Muscle layer of duodenum (tissue), 2 donors: ENCODE results near the gene STYXL1.

ENCODE experiments used
- H3K27ac ChIP-seq: one replicate; pipeline ENCODE4 v1.7.0; 2013; ENCODE audit warnings: mild to moderate bottlenecking, low read length
- H3K27me3 ChIP-seq: one replicate; pipeline ENCODE4 v1.7.0; 2013; ENCODE audit warnings: low read depth, mild to moderate bottlenecking, control low read depth, low read length
- H3K36me3 ChIP-seq, 2 donors: one replicate each; pipeline ENCODE4 v1.7.0; 2013; ENCODE audit warnings: low read length in 2 of 2, control low read depth in 1 of 2, mild to moderate bottlenecking in 1 of 2; ENCODE audit not compliant: insufficient read depth in 2 of 2, control insufficient read depth in 1 of 2
- H3K4me1 ChIP-seq, 2 donors: one replicate each; pipeline ENCODE4 v1.7.0; 2013; ENCODE audit warnings: low read length in 2 of 2, mild to moderate bottlenecking in 2 of 2, control low read depth in 1 of 2, moderate library complexity in 1 of 2; ENCODE audit not compliant: insufficient read depth in 2 of 2, control insufficient read depth in 1 of 2
- H3K4me3 ChIP-seq, 2 donors: one replicate each; pipeline ENCODE4 v1.7.0; 2013; ENCODE audit warnings: low read length in 2 of 2, low read depth in 1 of 2, mild to moderate bottlenecking in 1 of 2
- H3K9me3 ChIP-seq, 2 donors: one replicate each; pipeline ENCODE4 v1.7.0; 2013; ENCODE audit warnings: low read length in 2 of 2, control low read depth in 1 of 2, mild to moderate bottlenecking in 1 of 2; ENCODE audit not compliant: control insufficient read depth in 1 of 2
- donor health status: healthy.

STYXL1 gene

GRCh38 chr7:75989500-75990388 is 58.1 kb downstream of the STYXL1 start:
- Histone ChIP-seq H3K36me3 (peaks cover 0 to 36% of the 10 kb centered on the region in 2 donors), H3K27me3 (no peaks in the 10 kb centered on the region), H3K4me3 (no peak overlapping the region), H3K9me3 (no peaks in the 10 kb centered on the region), H3K4me1 (peaks cover 3 to 20% of the 10 kb centered on the region in 2 donors), H3K27ac (no peak overlapping the region)

- peaks cover 3 to 20% of the 10 kb centered on the region in 2 donors for H3K4me1 ChIP-seq
- no peak overlapping the region for H3K4me3 ChIP-seq
- H3K9me3 ChIP-seq: no peaks in the 10 kb centered on the region
- no peak overlapping the region for H3K27ac ChIP-seq
- no peaks in the 10 kb centered on the region for H3K27me3 ChIP-seq
- H3K36me3 ChIP-seq: peaks cover 0 to 45% of the 10 kb centered on the region in 2 donors
Observed at GRCh38 chr7:75988568-75989499, 59.0 kb downstream of the STYXL1 start.

- H3K27ac ChIP-seq: no peak overlapping the region
- no peak overlapping the region for H3K4me3 ChIP-seq
- H3K9me3 ChIP-seq: no peaks in the 10 kb centered on the region
- H3K4me1 ChIP-seq: peaks cover 0 to 14% of the 10 kb centered on the region in 2 donors
- H3K27me3 ChIP-seq: no peaks in the 10 kb centered on the region
- peaks cover 5 to 51% of the 10 kb centered on the region in 2 donors for H3K36me3 ChIP-seq
Observed at GRCh38 chr7:75987805-75988567, 59.8 kb downstream of the STYXL1 start.

DNA sequence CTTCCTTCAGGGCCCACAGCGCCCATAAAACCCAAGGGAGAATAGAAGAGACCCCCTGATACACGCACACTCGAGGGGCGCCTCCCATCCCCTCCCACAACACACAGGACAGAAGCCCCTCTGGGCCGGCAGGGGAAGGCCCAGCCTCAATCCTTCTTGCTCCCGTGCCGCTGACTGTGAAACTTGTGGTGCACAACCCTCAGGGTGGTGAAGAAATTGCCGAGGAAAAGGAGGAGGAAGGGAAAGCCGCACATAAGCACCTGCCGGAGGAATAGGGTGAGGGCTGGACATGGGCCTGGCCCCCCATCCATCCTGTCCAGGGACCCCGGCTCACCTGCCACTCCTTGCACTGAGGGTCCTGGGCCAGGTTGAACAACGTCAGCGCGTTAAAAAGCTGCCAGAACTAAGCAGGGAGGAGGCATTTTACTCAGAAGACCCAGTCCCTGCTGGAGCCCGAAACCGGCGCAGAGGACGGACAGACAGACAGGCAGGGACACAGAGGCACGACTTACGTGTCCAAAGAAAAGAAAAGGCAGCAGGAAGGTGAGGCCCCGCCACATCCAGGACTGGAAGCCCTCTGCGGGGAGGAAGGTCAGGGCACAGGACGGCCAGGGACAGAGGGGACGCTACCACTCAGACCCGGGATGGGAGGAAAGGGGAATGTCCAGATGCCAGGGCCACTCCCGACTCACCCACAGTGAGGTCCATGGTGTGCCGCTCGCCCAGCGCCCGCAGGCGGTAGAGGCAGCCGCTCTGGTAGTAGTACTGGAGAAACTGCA is 60.6 kb downstream of the STYXL1 start:
- H3K27ac ChIP-seq: no peak overlapping the region
- no peaks in the 10 kb centered on the region for H3K9me3 ChIP-seq
- peaks cover 0 to 13% of the 10 kb centered on the region in 2 donors for H3K4me1 ChIP-seq
- H3K27me3 ChIP-seq: no peaks in the 10 kb centered on the region
- no peak overlapping the region for H3K4me3 ChIP-seq
- peaks cover 5 to 58% of the 10 kb centered on the region in 2 donors for H3K36me3 ChIP-seq

DNA sequence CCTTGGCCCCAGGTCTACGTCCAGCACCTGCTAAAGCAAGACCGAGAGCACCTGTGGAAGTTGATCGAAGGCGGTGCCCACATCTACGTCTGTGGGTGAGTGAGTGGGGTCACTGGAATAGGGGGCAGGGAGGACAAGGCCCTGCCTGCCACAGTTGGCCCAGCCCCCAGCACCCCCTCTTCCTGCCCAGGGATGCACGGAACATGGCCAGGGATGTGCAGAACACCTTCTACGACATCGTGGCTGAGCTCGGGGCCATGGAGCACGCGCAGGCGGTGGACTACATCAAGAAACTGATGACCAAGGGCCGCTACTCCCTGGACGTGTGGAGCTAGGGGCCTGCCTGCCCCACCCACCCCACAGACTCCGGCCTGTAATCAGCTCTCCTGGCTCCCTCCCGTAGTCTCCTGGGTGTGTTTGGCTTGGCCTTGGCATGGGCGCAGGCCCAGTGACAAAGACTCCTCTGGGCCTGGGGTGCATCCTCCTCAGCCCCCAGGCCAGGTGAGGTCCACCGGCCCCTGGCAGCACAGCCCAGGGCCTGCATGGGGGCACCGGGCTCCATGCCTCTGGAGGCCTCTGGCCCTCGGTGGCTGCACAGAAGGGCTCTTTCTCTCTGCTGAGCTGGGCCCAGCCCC is 61.5 kb downstream of the STYXL1 start:
- Histone ChIP-seq H3K27me3 (no peaks in the 10 kb centered on the region), H3K27ac (no peak overlapping the region), H3K36me3 (peaks cover 5 to 66% of the 10 kb centered on the region in 2 donors), H3K4me3 (no peak overlapping the region), H3K9me3 (no peaks in the 10 kb centered on the region), H3K4me1 (peaks cover 0 to 13% of the 10 kb centered on the region in 2 donors)

DNA sequence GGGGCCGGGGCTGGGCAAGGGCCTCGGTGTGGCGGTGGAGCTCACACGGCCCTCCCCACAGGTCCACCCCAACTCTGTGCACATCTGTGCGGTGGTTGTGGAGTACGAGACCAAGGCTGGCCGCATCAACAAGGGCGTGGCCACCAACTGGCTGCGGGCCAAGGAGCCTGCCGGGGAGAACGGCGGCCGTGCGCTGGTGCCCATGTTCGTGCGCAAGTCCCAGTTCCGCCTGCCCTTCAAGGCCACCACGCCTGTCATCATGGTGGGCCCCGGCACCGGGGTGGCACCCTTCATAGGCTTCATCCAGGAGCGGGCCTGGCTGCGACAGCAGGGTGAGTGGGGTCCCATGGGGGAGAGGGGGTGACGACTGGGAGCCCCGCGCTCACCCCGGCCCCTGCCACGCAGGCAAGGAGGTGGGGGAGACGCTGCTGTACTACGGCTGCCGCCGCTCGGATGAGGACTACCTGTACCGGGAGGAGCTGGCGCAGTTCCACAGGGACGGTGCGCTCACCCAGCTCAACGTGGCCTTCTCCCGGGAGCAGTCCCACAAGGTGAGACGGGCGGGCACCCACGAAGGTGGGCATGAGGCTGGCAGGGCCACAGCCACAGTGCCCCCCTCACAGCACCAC is 62.2 kb downstream of the STYXL1 start:
- Histone ChIP-seq H3K27ac (no peak overlapping the region), H3K4me3 (no peak overlapping the region), H3K27me3 (no peaks in the 10 kb centered on the region), H3K9me3 (no peaks in the 10 kb centered on the region), H3K36me3 (peaks cover 5 to 72% of the 10 kb centered on the region in 2 donors), H3K4me1 (peaks cover 0 to 13% of the 10 kb centered on the region in 2 donors)

GRCh38 chr7:75985009-75985517 is 62.7 kb downstream of the STYXL1 start:
- H3K27ac ChIP-seq: no peak overlapping the region
- H3K4me3 ChIP-seq: no peak overlapping the region
- no peaks in the 10 kb centered on the region for H3K27me3 ChIP-seq
- H3K4me1 ChIP-seq: peaks cover 0 to 11% of the 10 kb centered on the region in 2 donors
- H3K9me3 ChIP-seq: no peaks in the 10 kb centered on the region
- peaks cover 5 to 78% of the 10 kb centered on the region in 2 donors for H3K36me3 ChIP-seq

DNA sequence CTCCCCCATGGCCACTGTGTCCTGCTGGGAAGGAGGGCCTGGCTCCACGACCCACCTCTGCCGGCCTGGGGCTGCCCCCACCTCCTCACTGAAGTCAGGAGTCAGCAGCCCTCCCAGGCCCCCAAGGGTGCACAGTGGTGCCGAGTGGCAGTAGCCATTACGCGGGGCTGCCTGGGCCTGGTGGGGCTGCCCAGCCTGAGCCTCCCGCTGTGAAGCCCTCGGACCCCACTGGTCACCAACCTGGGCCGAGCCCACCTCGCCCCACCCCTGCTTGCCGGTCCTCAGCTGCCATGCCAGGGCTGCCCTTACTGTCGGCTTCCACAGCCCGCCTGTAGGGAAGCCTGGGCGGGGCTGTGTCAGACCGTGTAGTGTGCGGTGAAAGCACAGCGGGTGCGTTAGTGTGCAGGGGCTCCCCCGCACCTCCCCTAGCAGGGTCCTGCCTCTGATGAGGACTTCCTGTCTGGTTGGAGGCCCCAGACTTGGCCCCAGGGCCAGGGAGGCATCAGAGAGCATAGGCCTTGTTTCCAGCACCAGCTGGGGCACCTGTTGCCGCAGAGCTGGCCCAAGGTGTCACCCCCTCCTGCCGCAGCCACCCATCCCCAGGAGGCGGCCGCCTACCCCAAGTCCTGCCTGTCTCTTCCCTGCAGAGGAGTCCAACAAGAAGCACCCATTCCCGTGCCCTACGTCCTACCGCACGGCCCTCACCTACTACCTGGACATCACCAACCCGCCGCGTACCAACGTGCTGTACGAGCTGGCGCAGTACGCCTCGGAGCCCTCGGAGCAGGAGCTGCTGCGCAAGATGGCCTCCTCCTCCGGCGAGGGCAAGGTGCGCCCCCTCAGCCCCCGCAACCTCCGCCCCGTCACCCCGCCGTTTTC is 63.4 kb downstream of the STYXL1 start:
- Histone ChIP-seq H3K27me3 (no peaks in the 10 kb centered on the region), H3K4me3 (no peak overlapping the region), H3K27ac (no peak overlapping the region), H3K9me3 (no peaks in the 10 kb centered on the region), H3K4me1 (peaks cover 0 to 5% of the 10 kb centered on the region in 2 donors), H3K36me3 (peaks cover 5 to 85% of the 10 kb centered on the region in 2 donors)

DNA sequence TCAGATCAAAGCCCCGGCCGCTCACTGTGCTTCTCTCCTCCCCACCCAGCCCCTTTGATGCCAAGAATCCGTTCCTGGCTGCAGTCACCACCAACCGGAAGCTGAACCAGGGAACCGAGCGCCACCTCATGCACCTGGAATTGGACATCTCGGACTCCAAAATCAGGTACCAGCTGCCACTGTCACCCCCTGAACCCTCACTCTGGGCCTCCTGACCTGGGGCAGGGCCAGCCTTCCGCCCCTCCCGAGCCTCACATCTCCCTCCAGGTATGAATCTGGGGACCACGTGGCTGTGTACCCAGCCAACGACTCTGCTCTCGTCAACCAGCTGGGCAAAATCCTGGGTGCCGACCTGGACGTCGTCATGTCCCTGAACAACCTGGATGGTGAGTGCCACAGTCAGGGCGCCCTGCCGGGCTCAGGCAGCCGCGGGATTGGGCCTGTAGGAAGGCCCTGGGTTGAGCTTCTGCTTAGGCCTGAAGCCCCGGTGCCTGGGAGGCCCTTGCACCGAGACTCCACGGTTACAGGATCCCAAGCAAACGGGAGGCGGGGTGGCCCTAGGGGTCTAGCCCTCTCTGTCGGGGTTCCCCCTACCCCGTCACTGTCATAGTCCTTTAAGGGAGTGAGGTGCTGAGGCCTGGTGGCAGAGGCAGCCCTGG is 64.2 kb downstream of the STYXL1 start:
- H3K9me3 ChIP-seq: no peaks in the 10 kb centered on the region
- H3K36me3 ChIP-seq: peaks cover 5 to 86% of the 10 kb centered on the region in 2 donors
- no peak overlapping the region for H3K27ac ChIP-seq

More for the DNA sequence above, 64.2 kb downstream of the STYXL1 start:
- Histone ChIP-seq H3K27me3 (no peaks in the 10 kb centered on the region), H3K4me3 (no peak overlapping the region), H3K4me1 (peaks cover 0 to 6% of the 10 kb centered on the region in 2 donors)
